HG02885 (cell line): ENCODE data around the gene LRRC27.

ENCODE experiments used
- ATAC-seq: cut with Tn5 transposase; IDR thresholded peaks from one replicate; pipeline ENCODE4 v1.9.1; 2021; ENCODE audit warnings: mild to moderate bottlenecking; ENCODE audit not compliant: unreplicated experiment, poor library complexity

Gene LRRC27

DNA sequence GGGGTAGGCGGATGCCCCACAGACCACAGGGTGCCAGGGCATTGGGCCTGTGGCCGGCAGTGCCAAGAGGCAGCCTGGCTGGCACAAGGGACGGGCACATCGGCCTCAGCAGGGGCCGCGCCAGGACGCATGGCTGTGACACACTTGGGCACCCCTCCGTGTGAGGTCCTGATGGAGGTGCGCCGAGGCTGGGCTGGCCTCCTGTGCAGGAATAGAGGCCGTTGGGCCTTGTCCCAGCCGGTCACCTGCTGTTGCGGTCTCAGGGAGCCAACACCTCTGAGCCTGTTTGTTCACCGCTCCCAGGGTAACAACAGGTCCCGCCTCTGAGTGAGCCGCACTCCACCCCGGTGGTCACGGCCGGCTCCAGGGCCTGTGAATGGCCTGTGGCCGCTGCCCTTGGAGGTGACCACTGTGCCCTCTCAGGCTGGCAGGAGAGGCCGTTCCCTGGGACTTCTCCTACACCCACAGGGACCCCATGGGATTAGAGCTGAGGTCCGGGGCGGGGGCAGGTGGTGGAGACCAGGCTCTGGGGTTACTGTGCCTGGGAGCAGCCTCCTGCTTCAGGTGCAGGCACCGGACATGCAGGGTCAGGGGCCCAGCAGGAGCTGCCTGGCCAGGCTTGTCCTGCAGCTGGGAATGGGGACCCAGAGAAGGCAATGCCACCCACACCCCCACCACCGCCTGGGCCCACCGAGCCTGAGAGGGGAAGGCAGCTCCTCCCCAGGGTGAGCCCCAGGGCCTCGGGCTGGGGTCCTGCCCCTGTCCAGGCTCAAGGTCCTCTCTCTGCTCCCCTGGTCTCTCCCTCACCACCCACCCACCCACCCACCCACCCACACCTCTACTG lies 77.1 kb downstream of the LRRC27 start:
- no peak for ATAC-seq

DNA sequence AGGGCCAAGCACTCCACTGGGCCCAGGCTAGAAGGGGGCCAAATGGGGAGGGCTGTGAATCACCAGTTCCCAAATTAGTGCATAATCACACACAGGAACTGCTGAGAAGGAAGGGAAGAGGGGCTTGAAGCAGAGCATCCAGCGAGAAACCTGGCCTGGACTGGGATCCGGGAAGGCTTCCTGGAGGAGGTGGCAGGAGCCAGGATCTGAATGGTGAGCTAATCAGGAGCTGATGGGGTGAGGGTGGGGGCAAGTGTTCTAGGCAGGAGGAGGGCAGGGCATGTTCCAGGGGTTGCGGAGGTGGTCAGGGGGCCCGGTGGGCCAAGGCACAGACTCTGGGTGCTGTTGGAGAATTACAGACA lies 77.7 kb downstream of the LRRC27 start:
- ATAC-seq, result no peak

DNA sequence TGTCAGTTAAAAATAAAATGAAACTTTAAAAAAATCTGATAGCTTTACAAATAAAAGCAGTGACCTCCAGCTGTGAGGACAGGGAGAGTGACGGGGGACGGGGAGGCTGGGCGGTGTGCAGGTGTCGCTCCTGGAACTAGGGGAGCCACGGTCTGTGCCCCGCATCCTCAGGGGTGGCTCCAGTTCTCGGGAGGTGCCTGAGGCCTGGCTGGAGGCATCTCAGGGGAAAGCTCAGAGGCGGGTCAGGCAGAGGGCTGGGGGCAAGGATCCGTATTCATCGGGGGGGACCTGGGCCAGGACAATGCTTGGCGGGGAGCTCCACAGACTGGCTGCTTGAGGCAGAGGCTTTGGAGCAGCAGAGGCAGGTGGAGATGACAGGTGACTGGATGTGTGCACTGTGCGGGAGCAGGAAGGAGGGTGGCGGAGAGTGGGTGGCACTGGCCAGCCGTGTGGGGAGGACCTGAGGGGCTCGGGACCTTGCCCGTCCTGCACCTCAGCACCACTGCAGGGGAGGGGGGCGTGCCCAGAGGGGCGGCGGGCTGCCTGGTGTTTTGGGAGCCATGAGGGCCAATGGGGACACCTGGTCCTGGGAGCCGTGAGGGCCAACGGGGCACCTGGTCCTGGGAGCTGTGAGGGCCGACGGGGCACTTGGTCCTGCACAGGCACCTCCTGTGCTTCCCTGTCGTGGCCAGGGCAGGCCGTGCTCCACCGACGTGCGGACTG lies 78.2 kb downstream of the LRRC27 start:
- ATAC-seq, result no peak

DNA sequence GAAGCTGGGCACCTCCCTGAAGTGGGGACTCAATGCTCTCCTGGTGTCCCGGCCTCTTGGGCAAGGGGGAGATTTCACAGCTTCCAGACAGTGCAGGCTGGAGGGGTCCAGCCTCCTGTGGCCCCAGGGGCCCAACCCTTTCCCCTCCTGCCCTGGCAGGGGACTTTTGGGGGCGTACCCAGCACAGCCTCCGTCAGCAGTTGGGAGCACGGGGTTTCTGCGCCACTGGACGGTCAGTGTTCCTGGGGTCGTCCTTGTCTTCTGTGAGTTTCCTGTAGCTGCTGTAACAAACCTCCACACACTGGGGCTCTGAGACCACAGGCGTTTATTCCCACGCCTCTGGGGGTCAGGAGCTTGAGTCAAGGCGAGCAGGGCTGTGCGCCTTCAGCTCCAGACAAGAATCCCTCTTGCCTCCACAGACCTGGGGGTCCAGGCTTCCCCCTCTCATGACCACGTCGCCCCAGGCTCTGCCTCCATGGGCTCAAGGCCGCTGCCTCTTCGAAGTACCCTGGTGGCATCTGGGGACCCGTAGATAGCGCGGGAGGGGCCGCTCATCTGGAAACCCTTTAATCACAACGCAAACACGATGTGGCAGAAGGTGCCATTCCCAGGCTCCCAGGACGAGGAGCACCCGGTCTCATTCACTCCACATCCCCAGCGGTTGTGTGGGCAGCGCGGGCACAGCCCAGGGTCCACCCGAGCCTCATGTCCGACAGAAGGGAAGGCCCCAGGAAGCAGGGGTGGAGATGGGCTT lies 79.0 kb downstream of the LRRC27 start:
- ATAC-seq, result no peak

DNA sequence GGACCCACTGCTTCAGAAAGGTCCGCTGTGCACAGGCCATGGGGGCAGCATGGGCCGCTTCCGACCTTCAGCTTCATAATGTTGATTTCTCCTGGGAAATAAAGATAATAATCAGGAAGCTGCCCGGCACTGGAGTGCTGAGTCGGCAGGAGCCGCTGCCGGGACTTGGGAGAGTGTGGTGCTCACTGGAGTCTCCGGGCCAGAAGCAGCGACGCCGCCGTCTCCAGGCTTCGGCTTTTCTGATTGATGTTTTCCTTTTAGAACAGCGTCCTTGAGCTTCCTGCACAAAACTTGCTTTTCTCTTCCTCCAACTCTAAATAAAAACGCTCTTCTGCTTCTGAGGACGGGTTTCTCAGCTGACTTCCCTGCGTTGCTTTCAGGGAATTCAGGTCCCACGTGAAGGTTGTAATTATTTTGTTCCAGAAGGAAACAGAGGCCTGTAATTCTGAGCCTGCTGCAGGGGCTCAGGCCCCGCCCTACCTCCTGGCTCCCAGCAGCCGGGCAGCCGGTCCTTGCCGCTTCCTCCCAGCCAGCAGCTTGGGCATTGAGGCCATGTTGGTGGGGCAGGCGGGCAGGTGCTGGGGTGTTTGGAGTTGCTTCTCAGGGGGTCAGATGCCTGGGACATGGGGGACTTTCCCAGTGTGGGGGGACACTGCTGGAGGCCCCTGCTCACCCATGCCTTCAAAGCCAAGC lies 79.7 kb downstream of the LRRC27 start:
- ATAC-seq, result no peak

DNA sequence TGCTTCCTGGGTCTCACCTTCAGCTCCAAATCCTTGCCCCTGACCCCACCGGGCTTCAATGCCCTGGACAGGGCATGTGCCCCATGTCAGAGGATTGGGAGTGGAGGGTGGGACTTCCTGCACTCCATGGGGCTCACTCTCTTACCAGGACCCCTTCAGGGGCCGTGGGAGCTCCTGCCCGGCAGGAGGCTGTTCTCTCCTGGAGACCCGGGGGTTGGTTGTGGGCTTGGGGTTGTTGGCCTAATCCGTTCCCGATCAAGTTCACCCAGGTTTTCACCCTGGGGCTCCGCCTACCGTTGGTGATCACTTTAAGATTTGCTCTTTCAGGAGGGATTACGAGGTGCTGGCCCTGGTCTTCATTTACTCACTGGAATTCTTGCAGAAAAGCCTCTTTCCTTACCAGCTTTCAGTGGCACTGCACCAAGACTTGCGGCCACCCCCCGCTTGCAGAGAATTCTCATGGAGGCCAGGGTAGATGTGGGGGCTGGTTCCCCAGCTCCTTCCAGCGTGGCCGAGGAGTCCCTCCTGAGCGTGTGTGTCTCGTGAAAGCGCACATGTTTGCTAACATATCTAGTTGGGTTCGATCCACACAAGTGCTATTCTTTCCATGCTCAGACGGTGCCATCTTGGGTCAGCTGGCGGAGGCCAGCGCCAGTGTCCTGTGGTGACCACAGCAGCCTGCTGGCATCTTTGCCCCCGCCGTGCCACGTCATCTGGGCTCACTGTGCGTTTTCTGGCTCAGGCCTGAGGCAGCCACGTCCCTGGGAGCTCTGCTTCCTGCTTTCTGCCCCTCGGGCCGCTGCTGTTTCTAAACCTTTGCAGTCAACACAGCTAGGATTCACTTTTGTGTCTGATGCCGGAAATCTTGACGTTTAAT lies 80.6 kb downstream of the LRRC27 start:
- no peak for ATAC-seq

- no peak for ATAC-seq
Observed at GRCh38 chr10:132413226-132414205, 81.5 kb downstream of the LRRC27 start.

GRCh38 chr10:132414402-132415016 lies 82.5 kb downstream of the LRRC27 start:
- ATAC-seq, result no peak

DNA sequence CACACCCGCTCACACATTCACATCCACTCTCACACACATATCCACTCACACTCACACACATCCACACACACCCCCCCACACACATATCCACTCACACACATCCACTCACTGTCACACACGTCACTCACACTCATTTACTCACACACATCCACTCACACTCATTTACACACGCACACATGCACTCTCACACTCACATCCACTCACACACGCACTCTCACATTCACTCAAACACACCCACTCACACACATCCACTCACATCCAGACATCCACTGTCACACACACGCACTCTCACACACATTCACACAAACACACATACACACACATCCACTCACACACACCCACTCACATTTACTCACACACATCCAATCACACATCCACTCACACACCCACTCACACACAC lies 83.3 kb downstream of the LRRC27 start:
- ATAC-seq, result no peak

- ATAC-seq, result no peak
Observed at GRCh38 chr10:132415956-132416355, 84.0 kb downstream of the LRRC27 start.

DNA sequence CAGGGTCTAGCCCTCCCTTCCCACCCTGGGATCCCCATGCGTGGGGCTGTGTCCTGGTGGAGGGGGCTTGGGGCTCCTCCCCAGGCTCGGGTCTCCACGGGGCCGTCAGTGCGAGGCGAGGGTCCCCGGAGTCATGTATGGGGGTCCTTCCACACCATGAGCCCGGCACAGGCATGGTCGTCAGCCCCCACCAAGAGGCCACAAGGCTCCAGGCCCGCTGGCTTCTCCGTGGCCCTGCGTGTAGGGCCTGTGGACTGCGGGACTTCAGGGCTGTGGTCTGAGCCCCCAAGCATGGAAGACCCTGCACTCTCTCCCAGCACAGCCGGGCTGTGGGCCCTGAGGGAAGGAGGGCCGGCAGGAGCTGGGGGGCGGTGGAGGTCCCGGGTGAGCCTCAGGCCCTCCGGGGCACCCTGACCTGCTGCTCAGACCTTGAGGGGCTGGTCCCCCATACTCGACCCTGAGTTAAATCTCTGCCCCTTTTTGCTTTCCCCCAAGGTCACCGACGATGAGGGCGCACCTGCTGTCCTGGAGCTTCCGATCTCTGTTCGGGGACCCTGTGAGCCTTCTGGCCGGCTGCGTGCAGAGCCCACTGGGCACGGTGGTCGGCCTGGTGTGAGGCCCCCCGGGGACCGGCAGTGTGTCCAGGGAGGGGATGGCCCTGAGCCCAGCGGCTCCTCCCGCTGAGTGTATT lies 84.7 kb downstream of the LRRC27 start:
- no peak for ATAC-seq

GRCh38 chr10:132417257-132417910 lies 85.4 kb downstream of the LRRC27 start:
- no peak for ATAC-seq

GRCh38 chr10:132417957-132418441 lies 86.0 kb downstream of the LRRC27 start:
- no peak for ATAC-seq

GRCh38 chr10:132418527-132419416 lies 86.8 kb downstream of the LRRC27 start:
- ATAC-seq, result no peak

DNA sequence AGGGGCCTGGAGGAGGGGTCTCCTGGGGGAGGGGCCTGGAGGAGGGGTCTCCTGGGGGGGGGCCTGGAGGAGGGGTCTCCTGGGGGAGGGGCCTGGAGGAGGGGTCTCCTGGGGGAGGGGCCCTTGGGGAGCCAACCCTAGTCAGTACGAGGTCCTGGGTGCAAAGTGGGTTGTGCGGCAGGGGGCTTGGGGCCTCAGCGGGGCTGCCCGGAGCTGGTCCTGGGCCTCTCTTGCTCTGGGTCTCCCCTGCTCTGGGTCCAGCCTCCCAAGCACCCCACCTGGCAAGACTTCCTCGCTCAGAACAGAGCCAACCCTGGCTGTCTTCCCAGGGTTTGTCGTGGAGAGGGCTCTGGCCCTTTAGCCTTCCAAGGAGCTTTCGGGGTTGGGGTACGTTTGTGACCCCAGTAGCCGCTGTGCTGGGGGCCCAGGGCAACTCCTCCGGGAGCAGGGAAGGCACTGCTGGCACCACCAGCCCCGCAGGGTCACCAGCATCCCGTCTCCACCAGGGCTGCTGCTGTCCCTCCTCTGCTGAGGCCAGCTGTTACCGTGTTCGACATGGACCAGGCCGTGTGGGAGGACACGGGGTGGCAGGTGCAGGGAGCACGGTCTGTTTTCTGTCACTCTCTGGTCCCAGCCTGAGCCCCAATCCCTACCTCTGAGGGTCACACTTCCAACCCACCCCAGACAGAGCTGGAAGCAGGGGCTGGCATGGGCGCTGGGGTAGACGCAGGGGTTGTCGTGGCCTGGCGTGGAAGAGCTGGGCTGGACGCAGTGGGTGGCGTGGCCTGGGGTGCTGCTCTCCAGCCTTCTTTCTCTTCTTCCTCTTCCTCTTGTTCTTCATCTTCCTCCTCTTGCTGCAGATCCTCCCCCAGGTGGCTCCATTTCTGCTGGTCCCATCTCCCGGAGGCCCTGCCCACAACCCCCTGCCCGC lies 87.8 kb downstream of the LRRC27 start:
- no peak for ATAC-seq
